HepG2 (cell line): ENCODE results near the gene NDUFS6. TPM values are rescaled to one million over a fixed set of nuclear protein-coding genes. Genes with fewer than 3 reads are reported as not detected.

Source experiments
- ATAC-seq: fragments of 200-7000 bp; cut with Tn5 transposase; 3 replicates; pipeline ENCODE4 v1.9.1; 2020; ENCODE audit warnings: mild to moderate bottlenecking, moderate library complexity
- BruUV-seq: library from RNA; stranded (reverse); fragments of 400-500 nt; replicated peaks from 2 replicates; lab custom pipeline; 2021; lab: Mats Ljungman, UMichigan
- CTCF ChIA-PET: fragments of 300-600 bp; formaldehyde crosslinking; extraction: SDS; loops from one replicate; lab custom pipeline; 2021; ENCODE audit warnings: low total read pairs, inconsistent platforms, low intra/inter-chr PET ratio; lab: Yijun Ruan, JAX
- POLR2A ChIA-PET: fragments of 350-600 bp; sonication (Branson Sonifier 250); formaldehyde crosslinking; loops from one replicate; lab custom pipeline; 2020; ENCODE audit warnings: antibody characterized with exemption, inconsistent platforms; lab: Yijun Ruan, JAX
- DNase-seq: peaks from one replicate; pipeline ENCODE4 v3.0.0-alpha.2; 2015; ENCODE audit warnings: low spot score
- FAIRE-seq: peaks from 3 replicates; lab custom pipeline; 2011; peaks lifted over from hg19 to GRCh38; lab: Jason Lieb, UNC
- H2AFZ ChIP-seq: one replicate; pipeline ENCODE4 v1.6.1; 2011; ENCODE audit warnings: low read length, inconsistent platforms
- H3K27ac ChIP-seq: fragments of 300-600 bp; 3 replicates; pipeline ENCODE4 v1.8.0; 2011; ENCODE audit warnings: mixed run types, mild to moderate bottlenecking, mixed read lengths, low read length, inconsistent platforms; ENCODE audit not compliant: insufficient read depth; ENCODE audit errors: extremely low read length
- H3K27me3 ChIP-seq, 2 experiments: fragments of 200-600 bp in 1 of 2; 2 replicates in 1 of 2; 3 replicates in 1 of 2; pipeline versions ENCODE4 v1.6.0 to v1.8.0; 2011; ENCODE audit warnings: low read length in 2 of 2, mild to moderate bottlenecking in 2 of 2, moderate library complexity in 2 of 2, inconsistent platforms in 1 of 2; ENCODE audit not compliant: insufficient read depth in 2 of 2, control insufficient read depth in 1 of 2
- H3K36me3 ChIP-seq, 2 experiments: fragments of 200-600 bp in 1 of 2; replicated peaks in 1 of 2; 2 replicates in 1 of 2; 3 replicates in 1 of 2; pipeline versions ENCODE4 v1.5.1 to v1.8.0; 2011; ENCODE audit warnings: low read length in 2 of 2, inconsistent platforms in 1 of 2; ENCODE audit not compliant: insufficient read depth in 2 of 2, control insufficient read depth in 1 of 2
- H3K4me1 ChIP-seq: 2 replicates; pipeline ENCODE4 v1.5.1; 2012; ENCODE audit warnings: low read length, inconsistent platforms; ENCODE audit not compliant: insufficient read depth
- H3K4me2 ChIP-seq: 2 replicates; pipeline ENCODE4 v1.6.0; 2011; ENCODE audit warnings: low read depth, low read length, inconsistent platforms
- H3K4me3 ChIP-seq, 3 experiments: fragments of 200-600 bp in 1 of 3; sonication (generic), shearing (Covaris generic) in 1 of 3; replicated peaks in 1 of 3; 2 replicates each; pipeline ENCODE4 v1.5.1; 2011 to 2016; ENCODE audit warnings: low read length in 3 of 3, inconsistent platforms in 2 of 3, low read depth in 2 of 3, mild to moderate bottlenecking in 2 of 3, control low read depth in 1 of 3, mixed read lengths in 1 of 3; ENCODE audit not compliant: insufficient read depth in 1 of 3
- H3K79me2 ChIP-seq: one replicate; pipeline ENCODE4 v1.6.1; 2011; ENCODE audit warnings: low read length, inconsistent platforms; ENCODE audit not compliant: insufficient read depth
- H3K9ac ChIP-seq: 2 replicates; pipeline ENCODE4 v1.6.0; 2011; ENCODE audit warnings: mild to moderate bottlenecking, low read depth, low read length, inconsistent platforms; ENCODE audit not compliant: insufficient read depth
- H3K9me3 ChIP-seq: 2 replicates; pipeline ENCODE4 v1.5.1; 2012; ENCODE audit warnings: mild to moderate bottlenecking, low read length
- H4K20me1 ChIP-seq: 2 replicates; pipeline ENCODE4 v1.6.0; 2011; ENCODE audit warnings: inconsistent platforms, mild to moderate bottlenecking, low read length, moderate library complexity; ENCODE audit not compliant: insufficient read depth
- ATRX ChIP-seq: sonication (generic); formaldehyde crosslinking; IDR thresholded peaks from 2 replicates; pipeline ENCODE4 v1.4.0; 2020; ENCODE audit warnings: missing genetic modification reagents, borderline replicate concordance
- EHMT2 ChIP-seq: fragments of 200-600 bp; sonication (generic); IDR thresholded peaks from 2 replicates; pipeline ENCODE4 v1.7.0; 2017; ENCODE audit warnings: antibody characterized with exemption, low read depth, low read length, borderline replicate concordance
- NFAT5 ChIP-seq: sonication (generic); formaldehyde crosslinking; IDR thresholded peaks from 2 replicates; pipeline ENCODE4 v1.4.0; 2020; ENCODE audit warnings: missing genetic modification reagents
- NFRKB ChIP-seq: fragments of 450-650 bp; IDR thresholded peaks from 2 replicates; pipeline ENCODE4 v1.6.1; 2017
- SCMH1 ChIP-seq: sonication (generic); formaldehyde crosslinking; IDR thresholded peaks from 2 replicates; pipeline ENCODE4 v1.9.0; 2021; ENCODE audit warnings: missing genetic modification reagents, mild to moderate bottlenecking, borderline replicate concordance
- SMARCC2 ChIP-seq: fragments of 450-650 bp; IDR thresholded peaks from 2 replicates; pipeline ENCODE4 v1.6.1; 2017; ENCODE audit warnings: antibody characterized with exemption, mild to moderate bottlenecking
- SP5 ChIP-seq: IDR thresholded peaks from 2 replicates; pipeline ENCODE4 v1.6.1; 2016; ENCODE audit warnings: low read depth, borderline replicate concordance
- STAT6 ChIP-seq: sonication (generic); formaldehyde crosslinking; IDR thresholded peaks from 2 replicates; pipeline ENCODE4 v1.4.0; 2020; ENCODE audit warnings: missing genetic modification reagents, mild to moderate bottlenecking, borderline replicate concordance
- ZFAT ChIP-seq: sonication (generic); formaldehyde crosslinking; conservative IDR thresholded peaks from 2 replicates; pipeline ENCODE4 v1.8.1; 2023; ENCODE audit warnings: missing genetic modification reagents, inconsistent platforms
- ZNF180 ChIP-seq: sonication (generic); formaldehyde crosslinking; IDR thresholded peaks from 2 replicates; pipeline ENCODE4 v1.4.0; 2020; ENCODE audit warnings: low read depth, missing genetic modification reagents, borderline replicate concordance
- ZNF616 ChIP-seq: sonication (generic); formaldehyde crosslinking; IDR thresholded peaks from 2 replicates; pipeline ENCODE4 v1.5.0; 2020; ENCODE audit warnings: low read depth, mild to moderate bottlenecking, missing genetic modification reagents
- ZNF878 ChIP-seq: sonication (generic); formaldehyde crosslinking; IDR thresholded peaks from 2 replicates; pipeline ENCODE4 v1.8.1; 2023; ENCODE audit warnings: mild to moderate bottlenecking, missing genetic modification reagents, moderate library complexity
- ZSCAN29 ChIP-seq: sonication (generic); formaldehyde crosslinking; conservative IDR thresholded peaks from 2 replicates; pipeline ENCODE4 v1.4.0; 2020; ENCODE audit warnings: mild to moderate bottlenecking, missing genetic modification reagents
- WGBS: methylation state at CpG from one replicate; pipeline ENCODE4 v1.1.6; 2017; ENCODE audit warnings: low lambda C conversion rate; 5-methylcytosine and 5-hydroxymethylcytosine counted together
- in situ Hi-C: cut with HindIII; loops from 2 replicates; pipeline ENCODE4 v1.10.0; 2017; ENCODE audit warnings: low pct_unique_long_range_greater_than_20kb; ENCODE audit not compliant: extremely low pct_ligation_motif_present
- intact Hi-C: fragments of 100-400 bp; cut with micrococcal nuclease; formaldehyde crosslinking; loops from one replicate; pipeline ENCODE4 v1.10.0; 2022; ENCODE audit not compliant: unreplicated experiment
- polyA plus RNA-seq, 8 experiments: library from polyadenylated mRNA; depleted of rRNA in 3 of 8; stranded (reverse) in 7 of 8; unstranded in 1 of 8; fragments of >200 nt; fragmentation: Illumina TruSeq in 4 of 8; extraction: Trizol in 4 of 8; gene quantifications; 2 replicates each; pipeline versions ENCODE4 v1.2.1 to v1.2.3, GENCODE V29; 2011 to 2016; ENCODE audit warnings: low read depth in 4 of 8, missing spikeins in 1 of 8, mixed read lengths in 1 of 8; ENCODE audit not compliant: insufficient read depth in 1 of 8
- total RNA-seq, 5 experiments: library from RNA; depleted of rRNA; stranded (reverse); fragments of >200 nt; fragmentation: Illumina TruSeq; extraction: Trizol; gene quantifications; 2 replicates each; pipeline ENCODE4 v1.2.3, GENCODE V29; 2016; ENCODE audit warnings: low read depth in 1 of 5
- TF ChIP-seq, protein P1 (sequence below): sonication (generic); formaldehyde crosslinking; IDR thresholded peaks from 2 replicates; pipeline ENCODE4 v1.8.0; 2022; ENCODE audit warnings: mild to moderate bottlenecking, missing genetic modification reagents, moderate library complexity
- TF ChIP-seq, protein P2 (sequence below): sonication (generic); formaldehyde crosslinking; IDR thresholded peaks from 2 replicates; pipeline ENCODE4 v1.8.1; 2023; ENCODE audit warnings: mild to moderate bottlenecking, moderate library complexity, missing genetic modification reagents

The NDUFS6 gene
- total and polyA plus RNA-seq, 2 of the 13 experiments (the other 11 are each of a cell fraction or from before 2014, with no cell fraction given) = 23.7 to 50.4 TPM

DNA sequence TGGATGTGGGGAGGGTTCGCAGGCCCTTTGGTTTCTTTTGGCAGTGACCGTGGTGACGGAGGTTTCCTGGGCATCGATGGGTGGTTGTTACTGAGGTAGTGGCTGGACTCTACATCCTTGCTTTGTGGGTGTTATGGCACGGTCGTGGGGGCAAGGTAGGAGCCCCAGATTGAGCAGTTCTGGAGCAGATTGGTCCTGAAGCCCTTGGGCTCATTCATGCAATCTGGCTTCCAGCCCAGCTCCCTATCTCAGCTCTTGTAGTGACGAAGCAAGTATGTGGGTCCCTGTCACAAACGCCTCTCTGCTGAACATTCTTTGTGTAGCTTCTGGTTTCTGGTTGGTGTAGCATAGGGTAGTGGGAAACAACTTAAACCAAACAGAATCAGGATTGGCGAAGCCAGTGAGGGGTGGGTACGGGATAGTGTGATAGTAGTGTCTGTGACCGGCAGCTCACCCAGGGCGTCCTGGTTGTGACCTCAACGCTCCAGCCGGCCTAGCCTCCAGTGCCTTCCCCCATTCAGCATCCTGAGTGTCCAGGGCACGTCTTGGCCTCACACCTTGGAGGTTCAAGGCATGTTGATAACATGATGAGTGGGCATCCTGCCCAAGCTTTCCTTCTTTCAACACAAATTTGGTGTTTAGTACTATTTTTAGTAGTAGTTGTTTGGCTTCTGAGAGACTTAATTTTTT, 2.9 kb downstream of the NDUFS6 start:
- Histone ChIP-seq H2AFZ (no peak overlapping the region), H3K79me2 (peaks cover 46% of the 10 kb centered on the region), H3K27ac (no peak overlapping the region), H3K4me1 (peaks cover 18% of the 10 kb centered on the region), H4K20me1 (peaks cover 9% of the 10 kb centered on the region; the same call in 1 of the 2 replicates), H3K4me3 (no peak overlapping the region), H3K4me2 (no peak overlapping the region), H3K36me3 (peaks cover 16 to 62% of the 10 kb centered on the region in 2 experiments), H3K27me3 (no peaks in the 10 kb centered on the region; a peak in 1 of 5 replicates), H3K9me3 (no peaks in the 10 kb centered on the region), H3K9ac (no peak overlapping the region)
- POLR2A ChIA-PET = no interaction called here
- 97% methylated on average over 15 of the region's 15 CpGs for WGBS
- in situ Hi-C loops = no loop called here
- CTCF ChIA-PET = no interaction called here
- BruUV-seq = no TSS peak
- intact Hi-C loops = no loop called here
- ATAC-seq (no peak), FAIRE-seq (no peak), DNase-seq (no peak)
- TF ChIP-seq ZSCAN29 (CRISPR knock-in tag) (no peak), STAT6 (no peak), NFAT5 (CRISPR knock-in tag) (no peak), NFRKB (no peak), ZNF616 (CRISPR knock-in tag) (no peak), SCMH1 (CRISPR knock-in tag) (no peak), EHMT2 (no peak), SP5 (no peak), ATRX (no peak), ZNF878 (CRISPR knock-in tag) (no peak), ZNF180 (CRISPR knock-in tag) (no peak), ZFAT (CRISPR knock-in tag) (no peak), SMARCC2 (no peak)
- TF ChIP-seq, protein P1, sequence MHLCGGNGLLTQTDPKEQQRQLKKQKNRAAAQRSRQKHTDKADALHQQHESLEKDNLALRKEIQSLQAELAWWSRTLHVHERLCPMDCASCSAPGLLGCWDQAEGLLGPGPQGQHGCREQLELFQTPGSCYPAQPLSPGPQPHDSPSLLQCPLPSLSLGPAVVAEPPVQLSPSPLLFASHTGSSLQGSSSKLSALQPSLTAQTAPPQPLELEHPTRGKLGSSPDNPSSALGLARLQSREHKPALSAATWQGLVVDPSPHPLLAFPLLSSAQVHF = no peak
- TF ChIP-seq, protein P2, sequence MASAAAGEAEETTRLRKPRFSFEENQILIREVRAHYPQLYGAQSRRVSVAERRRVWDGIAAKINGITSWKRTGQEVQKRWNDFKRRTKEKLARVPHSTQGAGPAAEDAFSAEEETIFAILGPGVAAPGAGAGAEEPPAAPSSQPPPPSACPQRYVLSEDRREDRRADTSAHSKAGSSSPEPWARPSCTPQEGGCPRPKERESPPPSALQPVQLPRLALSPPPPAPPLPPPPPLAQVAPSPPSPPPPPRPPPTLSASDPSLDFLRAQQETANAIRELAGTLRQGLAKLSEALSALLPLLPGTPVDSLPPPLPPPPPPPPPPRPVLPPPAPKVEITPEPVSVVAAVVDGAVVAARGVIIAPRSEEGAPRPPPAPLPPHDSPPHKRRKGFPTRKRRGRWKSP = no peak
